Gastroesophageal sphincter (tissue), 3 donors: Measurements from ENCODE around the gene EVC2.

Experiments used
- CTCF ChIP-seq, 4 experiments: fragments of 200-600 bp in 2 of 4; fragments of 450-650 bp in 2 of 4; sonication (generic) in 1 of 4; IDR thresholded peaks; one replicate each; pipeline ENCODE4 v1.5.1; 2017 to 2019; ENCODE audit warnings: antibody characterized with exemption in 4 of 4, mild to moderate bottlenecking in 2 of 4, moderate library complexity in 2 of 4
- POLR2A ChIP-seq, 2 donors: fragments of 450-650 bp; IDR thresholded peaks; one replicate each; pipeline ENCODE4 v1.6.1; 2017; ENCODE audit warnings: antibody characterized with exemption in 2 of 2, mild to moderate bottlenecking in 2 of 2, moderate library complexity in 1 of 2

DNA sequence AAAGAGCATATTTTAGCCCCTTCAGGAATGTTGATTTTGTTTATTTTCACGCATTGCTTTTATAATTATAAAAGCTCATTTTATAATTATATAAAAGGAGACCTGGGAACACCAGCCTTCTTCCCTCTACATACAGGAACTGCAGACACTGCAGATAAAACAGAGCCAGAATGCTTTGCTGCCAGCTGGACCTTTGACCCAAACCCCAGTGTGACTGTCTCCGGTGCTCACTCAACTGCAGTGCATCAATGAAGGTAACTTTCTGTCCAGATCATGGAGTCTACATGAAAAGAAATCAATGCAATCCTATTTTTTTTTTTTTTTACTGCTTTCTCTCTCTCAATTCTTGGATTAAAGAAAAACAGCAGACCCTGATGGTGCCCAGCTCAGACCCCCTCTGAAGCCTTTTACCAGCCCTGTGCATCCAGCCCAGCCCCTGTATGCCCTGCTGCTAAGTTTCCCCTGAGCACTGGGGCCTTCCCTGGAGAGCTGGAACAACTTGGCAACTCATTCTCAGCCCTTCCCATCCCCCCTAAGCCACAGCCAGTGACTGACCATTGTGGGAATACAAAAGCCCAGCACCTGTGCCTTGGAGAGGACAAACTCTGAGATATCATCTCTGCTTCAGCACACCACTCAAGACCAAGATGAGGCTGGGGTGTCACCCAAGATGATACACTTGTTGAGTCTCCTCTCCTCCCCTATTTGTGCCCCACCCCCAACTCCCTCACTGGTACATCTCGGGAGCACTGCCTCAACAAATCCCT is 182.1 kb downstream of the EVC2 start:
- TF ChIP-seq POLR2A (IDR thresholded peaks at IDR 0.05) (no peak), CTCF (IDR thresholded peaks at IDR 0.05) (no peak)
